A549 (cell line): Measurements from ENCODE around the gene FOXK1. TPM values are rescaled to one million over a fixed set of nuclear protein-coding genes. Genes with fewer than 3 reads are reported as not detected.

ENCODE experiments used
- ATAC-seq, 2 experiments: fragments of 200-7000 bp in 1 of 2; fragments of >200 bp in 1 of 2; cut with Nextera tagmentation in 1 of 2; cut with Tn5 transposase in 1 of 2; 3 replicates each; pipeline versions ENCODE4 v1.8.0 to v1.9.1; 2018 to 2020; ENCODE audit warnings: mild to moderate bottlenecking in 1 of 2, moderate library complexity in 1 of 2
- CTCF ChIA-PET: fragments of 300-600 bp; sonication (Branson Sonifier 250); formaldehyde crosslinking; extraction: SDS; loops from one replicate; lab custom pipeline; 2021; ENCODE audit warnings: antibody characterized with exemption, inconsistent platforms; lab: Yijun Ruan, JAX
- POLR2A ChIA-PET: fragments of 350-600 bp; formaldehyde crosslinking; extraction: SDS; loops from one replicate; lab custom pipeline; 2021; ENCODE audit warnings: antibody characterized with exemption, inconsistent platforms; lab: Yijun Ruan, JAX
- DNase-seq, 2 experiments: peaks; one replicate each; pipeline versions ENCODE4 v3.0.0 to v3.0.0-alpha.2; 2011 to 2016; ENCODE audit warnings: low read depth in 1 of 2, low spot score in 1 of 2
- FAIRE-seq: peaks from 2 replicates; lab custom pipeline; 2011; peaks lifted over from hg19 to GRCh38; lab: Jason Lieb, UNC
- H3K27ac ChIP-seq, 2 experiments: fragments of >200 bp; sonication (Bioruptor Twin); formaldehyde crosslinking; 3 replicates each; pipeline ENCODE4 v1.5.1; 2016 to 2017
- H3K4me1 ChIP-seq: fragments of >200 bp; sonication (Bioruptor Twin); formaldehyde crosslinking; 3 replicates; pipeline ENCODE4 v1.6.1; 2016
- H3K4me2 ChIP-seq: fragments of >200 bp; sonication (Bioruptor Twin); formaldehyde crosslinking; 3 replicates; pipeline ENCODE4 v1.6.1; 2016
- H3K4me3 ChIP-seq: fragments of >200 bp; sonication (Bioruptor Twin); formaldehyde crosslinking; 3 replicates; pipeline ENCODE4 v1.5.1; 2016
- H3K9me3 ChIP-seq: fragments of >200 bp; sonication (Bioruptor Twin); formaldehyde crosslinking; 3 replicates; pipeline ENCODE4 v1.6.1; 2016
- BHLHE40 ChIP-seq: IDR thresholded peaks from 2 replicates; pipeline ENCODE4 v1.6.1; 2012; ENCODE audit warnings: low read depth, low read length, inconsistent platforms
- CEBPB ChIP-seq, 2 experiments: fragments of >200 bp in 1 of 2; sonication (Bioruptor Twin) in 1 of 2; formaldehyde crosslinking in 1 of 2; IDR thresholded peaks; 2 replicates each; pipeline ENCODE4 v1.6.1; 2012 to 2016
- CHD2 ChIP-seq: fragments of 150-350 bp; IDR thresholded peaks from 2 replicates; pipeline ENCODE4 v1.6.1; 2014; ENCODE audit warnings: low read length; ENCODE audit not compliant: partially characterized antibody
- CHD4 ChIP-seq: fragments of 200-600 bp; sonication (generic); IDR thresholded peaks from 2 replicates; pipeline ENCODE4 v1.6.1; 2016; ENCODE audit warnings: antibody characterized with exemption, mild to moderate bottlenecking, borderline replicate concordance
- CTCF ChIP-seq: fragments of >200 bp; sonication (Bioruptor Twin); formaldehyde crosslinking; IDR thresholded peaks from 3 replicates; pipeline ENCODE4 v1.5.1; 2016
- E2F6 ChIP-seq: IDR thresholded peaks from 2 replicates; pipeline ENCODE4 v1.6.1; 2012; ENCODE audit warnings: low read depth, borderline replicate concordance
- ELK1 ChIP-seq: fragments of 150-350 bp; IDR thresholded peaks from 2 replicates; pipeline ENCODE4 v1.6.1; 2014; ENCODE audit warnings: low read depth, mild to moderate bottlenecking, low read length
- EP300 ChIP-seq, 2 experiments: fragments of >200 bp; sonication (Bioruptor Twin); formaldehyde crosslinking; IDR thresholded peaks; 2 replicates in 1 of 2; 3 replicates in 1 of 2; pipeline ENCODE4 v1.6.1; 2016 to 2017
- FOXS1 ChIP-seq: fragments of 250-450 bp; sonication (Bioruptor Pico); IDR thresholded peaks from 2 replicates; pipeline ENCODE4 v1.5.0; 2020; ENCODE audit warnings: mild to moderate bottlenecking, moderate library complexity
- HDAC2 ChIP-seq: fragments of 200-600 bp; sonication (generic); IDR thresholded peaks from 2 replicates; pipeline ENCODE4 v1.6.1; 2016
- HES2 ChIP-seq: fragments of >200 bp; sonication (Bioruptor Twin); formaldehyde crosslinking; IDR thresholded peaks from 2 replicates; pipeline ENCODE4 v1.6.1; 2016
- HEYL ChIP-seq: fragments of 250-450 bp; sonication (Bioruptor Pico); IDR thresholded peaks from 2 replicates; pipeline ENCODE4 v1.8.0; 2021; ENCODE audit warnings: mild to moderate bottlenecking, moderate library complexity
- HOXB13 ChIP-seq: fragments of 250-450 bp; sonication (Bioruptor Pico); IDR thresholded peaks from 2 replicates; pipeline ENCODE4 v1.5.0; 2020; ENCODE audit warnings: low read depth, mild to moderate bottlenecking, moderate library complexity
- JUN ChIP-seq, 2 experiments: fragments of >200 bp; sonication (Bioruptor Twin); formaldehyde crosslinking; IDR thresholded peaks; 2 replicates in 1 of 2; 3 replicates in 1 of 2; pipeline ENCODE4 v1.6.1; 2016 to 2017
- JUNB ChIP-seq: fragments of >200 bp; sonication (Bioruptor Twin); formaldehyde crosslinking; IDR thresholded peaks from 2 replicates; pipeline ENCODE4 v1.6.1; 2016
- KDM1A ChIP-seq: fragments of 200-600 bp; sonication (generic); IDR thresholded peaks from 2 replicates; pipeline ENCODE4 v1.6.1; 2016; ENCODE audit warnings: low read depth, mild to moderate bottlenecking
- NFE2L2 ChIP-seq: fragments of 150-350 bp; conservative IDR thresholded peaks from 2 replicates; pipeline ENCODE4 v1.6.1; 2014; ENCODE audit warnings: low read length
- NPAS2 ChIP-seq: fragments of 250-450 bp; sonication (Bioruptor Pico); IDR thresholded peaks from 2 replicates; pipeline ENCODE4 v1.8.0; 2022; ENCODE audit warnings: mild to moderate bottlenecking, moderate library complexity, borderline replicate concordance
- NR3C1 ChIP-seq: fragments of >200 bp; sonication (Bioruptor Twin); formaldehyde crosslinking; IDR thresholded peaks from 3 replicates; pipeline ENCODE4 v1.6.1; 2017
- PBX3 ChIP-seq: IDR thresholded peaks from 2 replicates; pipeline ENCODE4 v1.6.1; 2012
- RNF2 ChIP-seq: fragments of 200-600 bp; sonication (generic); IDR thresholded peaks from 2 replicates; pipeline ENCODE4 v1.6.1; 2016; ENCODE audit warnings: low read depth, mild to moderate bottlenecking, antibody characterized with exemption, moderate library complexity, borderline replicate concordance
- ZC3H11A ChIP-seq: fragments of 450-650 bp; IDR thresholded peaks from 2 replicates; pipeline ENCODE4 v1.6.1; 2014; ENCODE audit warnings: antibody characterized with exemption, mild to moderate bottlenecking
- ZFP36 ChIP-seq: fragments of 450-650 bp; IDR thresholded peaks from 2 replicates; pipeline ENCODE4 v1.6.1; 2014; ENCODE audit warnings: borderline replicate concordance; ENCODE audit not compliant: partially characterized antibody
- ZNF302 ChIP-seq: fragments of 250-450 bp; sonication (Bioruptor Pico); IDR thresholded peaks from 2 replicates; pipeline ENCODE4 v1.9.0; 2021; ENCODE audit warnings: inconsistent platforms, mild to moderate bottlenecking, moderate library complexity
- WGBS: methylation state at CpG from one replicate; pipeline ENCODE4 v1.1.6; 2017; ENCODE audit errors: missing lambda C conversion rate; 5-methylcytosine and 5-hydroxymethylcytosine counted together
- polyA plus RNA-seq, 4 experiments: library from polyadenylated mRNA; depleted of rRNA in 3 of 4; stranded (reverse); fragments of >200 nt; fragmentation: RNase III in 1 of 4; extraction: RNeasy Plus Mini Kit Qiagen cat#74134 plus additional on column Dnase treatment in 1 of 4; gene quantifications; 2 replicates in 3 of 4; 3 replicates in 1 of 4; pipeline ENCODE4 v1.2.3, GENCODE V29; 2011 to 2017

Gene FOXK1
- polyA plus RNA-seq, 2 of the 4 experiments (the other 2 are of a cell fraction), result 6.8 to 10.9 TPM

- CTCF ChIA-PET, result interaction anchor here (0.9 to 2.8 kb wide), 3 partner anchors 15 to 387 kb away, joined by 3 to 12 read pairs (median 3); no protein-coding TSS in a partner anchor
Measured at GRCh38 chr7:4783292-4783652, 101.2 kb downstream of the FOXK1 start.

GRCh38 chr7:4783762-4784351 is 101.8 kb downstream of the FOXK1 start:
- POLR2A ChIA-PET, result no interaction called here

More at GRCh38 chr7:4783292-4783652, 101.2 kb downstream of the FOXK1 start:
- H3K4me2 ChIP-seq, result no peak overlapping the region
- no peak overlapping the region for H3K27ac ChIP-seq
- no peaks in the 10 kb centered on the region for H3K9me3 ChIP-seq
- no peak for TF ChIP-seq CHD2
- TF ChIP-seq ZNF302 (CRISPR knock-in tag), result no peak
- TF ChIP-seq ZFP36, result no peak
- no peak for TF ChIP-seq RNF2
- no peak for TF ChIP-seq E2F6
- no peak for TF ChIP-seq JUNB
- no peak for TF ChIP-seq NR3C1
- no peak for TF ChIP-seq FOXS1 (CRISPR knock-in tag)
- no peak for TF ChIP-seq JUN (IDR thresholded peaks at IDR 0.05)
- no peak for TF ChIP-seq ZC3H11A
- TF ChIP-seq KDM1A, result no peak
- TF ChIP-seq, all 56 proteins: peak for 0
- WGBS, result 91% methylated on average over 14 of the region's 16 CpGs
- Histone ChIP-seq H3K4me1 (no peaks in the 10 kb centered on the region), H3K4me3 (no peak overlapping the region)
- ATAC-seq (no peak), FAIRE-seq (no peak), DNase-seq (no peak)
- POLR2A ChIA-PET, result no interaction called here

More at GRCh38 chr7:4783762-4784351, 101.8 kb downstream of the FOXK1 start:
- WGBS, result 92% methylated on average over 27 of the region's 40 CpGs
- TF ChIP-seq BHLHE40, result no peak
- TF ChIP-seq HEYL (CRISPR knock-in tag), result no peak
- TF ChIP-seq CEBPB (IDR thresholded peaks at IDR 0.05), result no peak
- TF ChIP-seq PBX3, result no peak
- TF ChIP-seq CHD4, result no peak
- TF ChIP-seq HOXB13 (CRISPR knock-in tag), result no peak
- no peak for TF ChIP-seq NPAS2 (CRISPR knock-in tag)
- no peak for TF ChIP-seq E2F6
- no peak for TF ChIP-seq NR3C1
- TF ChIP-seq HES2, result no peak
- TF ChIP-seq NFE2L2, result no peak
- TF ChIP-seq ZFP36, result no peak
- no peak for TF ChIP-seq ELK1
- no peak for TF ChIP-seq EP300 (IDR thresholded peaks at IDR 0.05)
- TF ChIP-seq CTCF, result no peak
- TF ChIP-seq HDAC2, result no peak
- Histone ChIP-seq H3K4me3 (no peak overlapping the region), H3K4me1 (no peaks in the 10 kb centered on the region), H3K4me2 (no peak overlapping the region), H3K27ac (no peak overlapping the region), H3K9me3 (no peaks in the 10 kb centered on the region)
- CTCF ChIA-PET, result interaction anchor here (0.9 to 2.8 kb wide), 4 partner anchors 15 to 386 kb away, joined by 3 to 12 read pairs (median 6); partner anchors contain the start of gene RADIL
- no peak for DNase-seq
- ATAC-seq, result no peak
- FAIRE-seq, result no peak
